K562 treated with DMSO at 1 percent for 4 hours (cell line): ENCODE measurements around the gene AGA. TPM values are rescaled to one million over a fixed set of nuclear protein-coding genes. Genes with fewer than 3 reads are reported as not detected.

Source experiments
- total RNA-seq: library from RNA; unstranded; fragments of 300-600 nt; gene quantifications from 2 replicates; pipeline ENCODE4 v1.2.3, GENCODE V29; 2022; ENCODE audit not compliant: insufficient read depth

AGA gene
- 20.3 and 35.9 TPM in 2 replicates for total RNA-seq

DNA sequence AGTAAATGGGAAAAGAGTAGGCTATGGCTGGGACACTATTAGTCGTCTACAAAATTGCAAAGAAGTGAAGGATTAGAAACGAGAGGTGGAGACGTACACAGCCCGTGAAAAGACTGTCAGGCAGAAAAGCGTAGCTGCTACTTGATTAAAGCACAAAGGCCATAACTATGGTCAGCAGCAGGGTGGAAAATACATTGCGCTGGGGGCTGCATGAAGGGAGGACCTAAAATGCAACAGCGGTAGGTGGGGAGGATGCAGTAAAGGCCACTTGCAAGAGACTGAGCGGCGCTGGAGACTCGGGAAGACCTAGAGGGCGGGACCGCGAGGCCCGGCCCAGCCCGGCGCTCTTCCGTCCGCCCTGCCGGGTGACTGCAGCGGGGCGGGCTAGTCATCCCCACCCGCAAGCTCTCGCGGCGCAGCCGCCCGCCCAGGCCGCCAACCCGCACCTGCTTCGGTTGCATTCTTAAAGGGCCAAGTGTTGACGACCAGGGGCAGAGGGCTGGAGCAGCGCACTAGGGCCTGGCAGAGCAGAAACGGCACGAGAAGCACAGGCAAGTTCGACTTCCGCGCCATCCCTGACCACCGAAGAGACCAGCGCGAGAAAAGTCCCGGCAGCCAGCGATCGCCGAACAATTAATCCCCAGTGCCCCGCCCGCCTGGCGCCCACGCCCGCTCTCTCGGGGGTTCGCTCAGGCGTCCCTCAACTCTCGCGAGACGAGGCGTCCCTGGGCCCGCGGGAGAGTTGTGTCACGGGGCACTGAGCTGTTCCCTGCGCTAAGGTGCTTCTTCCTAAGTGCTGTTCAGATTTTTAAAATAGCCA, at the start of gene AGA:
Gene AGA, minus strand, starts transcription at position 635 of the 820 bp plus-strand sequence. Its CDS starts 62 bp downstream, at position 573.

Other genes starting within 250 kb of the AGA start
- 10.3 and 10.4 TPM in 2 replicates for gene NEIL3, start 132.6 kb downstream of the AGA start, total RNA-seq